GM23338 (cell line): ENCODE measurements around the gene RUNX1. TPM values are rescaled to one million over a fixed set of nuclear protein-coding genes. Genes with fewer than 3 reads are reported as not detected.

Experiments
- ATAC-seq: fragments of 200-7000 bp; cut with Tn5 transposase; 3 replicates; pipeline ENCODE4 v1.9.1; 2020
- DNase-seq: peaks from one replicate; pipeline ENCODE4 v3.0.0-alpha.2; 2015; ENCODE audit warnings: low spot score
- H2AFZ ChIP-seq: fragments of 200-600 bp; sonication (generic); 2 replicates; pipeline ENCODE4 v1.8.0; 2016; ENCODE audit warnings: antibody characterized with exemption, mild to moderate bottlenecking, moderate library complexity
- H3F3A ChIP-seq: fragments of 200-600 bp; sonication (generic); replicated peaks from 2 replicates; pipeline ENCODE4 v1.8.0; 2017; ENCODE audit warnings: antibody characterized with exemption, mixed run types, low read depth
- H3K27ac ChIP-seq: fragments of 200-600 bp; sonication (generic); 2 replicates; pipeline ENCODE4 v1.6.1; 2016; ENCODE audit warnings: low read depth
- H3K27me3 ChIP-seq: fragments of 200-600 bp; sonication (generic); 2 replicates; pipeline ENCODE4 v1.8.0; 2016; ENCODE audit warnings: mild to moderate bottlenecking, mixed run types, moderate library complexity; ENCODE audit not compliant: insufficient read depth
- H3K36me3 ChIP-seq: fragments of 200-600 bp; sonication (generic); 2 replicates; pipeline ENCODE4 v1.8.0; 2016; ENCODE audit warnings: mild to moderate bottlenecking; ENCODE audit not compliant: insufficient read depth
- H3K4me1 ChIP-seq: fragments of 200-600 bp; sonication (generic); 2 replicates; pipeline ENCODE4 v1.8.0; 2016; ENCODE audit warnings: mild to moderate bottlenecking, moderate library complexity; ENCODE audit not compliant: insufficient read depth
- H3K4me2 ChIP-seq: fragments of 200-600 bp; sonication (generic); 2 replicates; pipeline ENCODE4 v1.7.1; 2017; ENCODE audit warnings: mixed run types
- H3K4me3 ChIP-seq: fragments of 200-600 bp; sonication (generic); 2 replicates; pipeline ENCODE4 v1.6.1; 2016; ENCODE audit warnings: mixed run types
- H3K79me2 ChIP-seq: fragments of 200-600 bp; sonication (generic); replicated peaks from 2 replicates; pipeline ENCODE4 v1.8.0; 2017; ENCODE audit warnings: mild to moderate bottlenecking; ENCODE audit not compliant: insufficient read depth
- H3K9me2 ChIP-seq: fragments of 200-600 bp; sonication (generic); 2 replicates; pipeline ENCODE4 v1.8.0; 2017; ENCODE audit not compliant: insufficient read depth
- H4K20me1 ChIP-seq: fragments of 200-600 bp; sonication (generic); replicated peaks from 2 replicates; pipeline ENCODE4 v1.8.0; 2017; ENCODE audit warnings: mild to moderate bottlenecking; ENCODE audit not compliant: insufficient read depth
- H3K27ac Mint-ChIP-seq: 2 replicates; pipeline ENCODE4 v1.8.0; 2020; ENCODE audit warnings: inconsistent platforms, mild to moderate bottlenecking, moderate library complexity, mixed read lengths
- H3K27me3 Mint-ChIP-seq: 3 replicates; pipeline ENCODE4 v1.8.0; 2022; ENCODE audit warnings: low read depth, mild to moderate bottlenecking, moderate library complexity, mixed read lengths, inconsistent platforms; ENCODE audit not compliant: insufficient read depth, poor library complexity
- H3K36me3 Mint-ChIP-seq: 3 replicates; pipeline ENCODE4 v1.8.0; 2021; ENCODE audit warnings: low read depth, mild to moderate bottlenecking, inconsistent platforms, moderate library complexity, mixed read lengths
- H3K4me1 Mint-ChIP-seq: 3 replicates; pipeline ENCODE4 v1.8.0; 2020; ENCODE audit warnings: mild to moderate bottlenecking, inconsistent platforms, mixed read lengths
- H3K4me3 Mint-ChIP-seq: 3 replicates; pipeline ENCODE4 v1.8.0; 2021; ENCODE audit warnings: moderate library complexity, mild to moderate bottlenecking, inconsistent platforms, mixed read lengths
- H3K9me3 Mint-ChIP-seq: 3 replicates; pipeline ENCODE4 v1.8.0; 2020; ENCODE audit warnings: moderate library complexity, mild to moderate bottlenecking, inconsistent platforms, mixed read lengths
- ETS1 ChIP-seq: IDR thresholded peaks from 2 replicates; pipeline ENCODE4 v1.6.1; 2016; ENCODE audit warnings: antibody characterized with exemption
- EZH2 ChIP-seq: fragments of 200-600 bp; sonication (generic); IDR thresholded peaks from one replicate; pipeline ENCODE4 v1.8.0; 2017; ENCODE audit warnings: antibody characterized with exemption, mild to moderate bottlenecking, low read depth; ENCODE audit not compliant: unreplicated experiment
- NANOG ChIP-seq: IDR thresholded peaks from 2 replicates; pipeline ENCODE4 v1.6.1; 2016; ENCODE audit warnings: antibody characterized with exemption, borderline replicate concordance
- POLR2AphosphoS5 ChIP-seq: IDR thresholded peaks from 2 replicates; pipeline ENCODE4 v1.6.1; 2016; ENCODE audit warnings: antibody characterized with exemption, low read depth
- STAT1 ChIP-seq: IDR thresholded peaks from one replicate; pipeline ENCODE4 v1.6.1; 2016; ENCODE audit warnings: antibody characterized with exemption; ENCODE audit not compliant: unreplicated experiment
- ZNF114 ChIP-seq: fragments of 250-450 bp; sonication (Bioruptor Pico); IDR thresholded peaks from 2 replicates; pipeline ENCODE4 v1.5.0; 2020; ENCODE audit warnings: mild to moderate bottlenecking, moderate library complexity
- polyA plus RNA-seq: library from polyadenylated mRNA; unstranded; fragments of >200 nt; fragmentation: Nextera tagmentation; extraction: Ambion mirVana; gene quantifications from 2 replicates; pipeline ENCODE4 v1.2.1, GENCODE V29; 2016
- total RNA-seq: library from RNA; depleted of rRNA; stranded (reverse); fragments of >200 nt; shearing (Covaris generic); gene quantifications from 2 replicates; pipeline ENCODE4 v1.2.3, GENCODE V29; 2014
- TF ChIP-seq, protein P1 (sequence below): fragments of 250-450 bp; sonication (Bioruptor Pico); IDR thresholded peaks from 2 replicates; pipeline ENCODE4 v1.5.0; 2020; ENCODE audit warnings: mild to moderate bottlenecking, moderate library complexity

Gene RUNX1
- total and polyA plus RNA-seq, 2 experiments from 2014 or later: 0.29 to 1.1 TPM

GRCh38 chr21:34971656-34972055 lies 77.4 kb downstream of the RUNX1 start:
- Histone ChIP-seq H3K4me1 (no peaks in the 10 kb centered on the region), H3K79me2 (no peaks in the 10 kb centered on the region), H3K27ac (no peak overlapping the region), H2AFZ (no peak overlapping the region), H3K4me2 (no peak overlapping the region), H3K4me3 (no peak overlapping the region), H4K20me1 (no peaks in the 10 kb centered on the region), H3K9me2 (no peaks in the 10 kb centered on the region), H3K36me3 (no peaks in the 10 kb centered on the region), H3K27me3 (no peaks in the 10 kb centered on the region), H3F3A (no peaks in the 10 kb centered on the region)
- DNase-seq: no peak
- peaks cover 2% of the 10 kb centered on the region for H3K27me3 Mint-ChIP-seq
- H3K36me3 Mint-ChIP-seq: no peaks in the 10 kb centered on the region
- no peak overlapping the region for H3K4me3 Mint-ChIP-seq
- H3K27ac Mint-ChIP-seq: no peak overlapping the region
- TF ChIP-seq, protein P1, sequence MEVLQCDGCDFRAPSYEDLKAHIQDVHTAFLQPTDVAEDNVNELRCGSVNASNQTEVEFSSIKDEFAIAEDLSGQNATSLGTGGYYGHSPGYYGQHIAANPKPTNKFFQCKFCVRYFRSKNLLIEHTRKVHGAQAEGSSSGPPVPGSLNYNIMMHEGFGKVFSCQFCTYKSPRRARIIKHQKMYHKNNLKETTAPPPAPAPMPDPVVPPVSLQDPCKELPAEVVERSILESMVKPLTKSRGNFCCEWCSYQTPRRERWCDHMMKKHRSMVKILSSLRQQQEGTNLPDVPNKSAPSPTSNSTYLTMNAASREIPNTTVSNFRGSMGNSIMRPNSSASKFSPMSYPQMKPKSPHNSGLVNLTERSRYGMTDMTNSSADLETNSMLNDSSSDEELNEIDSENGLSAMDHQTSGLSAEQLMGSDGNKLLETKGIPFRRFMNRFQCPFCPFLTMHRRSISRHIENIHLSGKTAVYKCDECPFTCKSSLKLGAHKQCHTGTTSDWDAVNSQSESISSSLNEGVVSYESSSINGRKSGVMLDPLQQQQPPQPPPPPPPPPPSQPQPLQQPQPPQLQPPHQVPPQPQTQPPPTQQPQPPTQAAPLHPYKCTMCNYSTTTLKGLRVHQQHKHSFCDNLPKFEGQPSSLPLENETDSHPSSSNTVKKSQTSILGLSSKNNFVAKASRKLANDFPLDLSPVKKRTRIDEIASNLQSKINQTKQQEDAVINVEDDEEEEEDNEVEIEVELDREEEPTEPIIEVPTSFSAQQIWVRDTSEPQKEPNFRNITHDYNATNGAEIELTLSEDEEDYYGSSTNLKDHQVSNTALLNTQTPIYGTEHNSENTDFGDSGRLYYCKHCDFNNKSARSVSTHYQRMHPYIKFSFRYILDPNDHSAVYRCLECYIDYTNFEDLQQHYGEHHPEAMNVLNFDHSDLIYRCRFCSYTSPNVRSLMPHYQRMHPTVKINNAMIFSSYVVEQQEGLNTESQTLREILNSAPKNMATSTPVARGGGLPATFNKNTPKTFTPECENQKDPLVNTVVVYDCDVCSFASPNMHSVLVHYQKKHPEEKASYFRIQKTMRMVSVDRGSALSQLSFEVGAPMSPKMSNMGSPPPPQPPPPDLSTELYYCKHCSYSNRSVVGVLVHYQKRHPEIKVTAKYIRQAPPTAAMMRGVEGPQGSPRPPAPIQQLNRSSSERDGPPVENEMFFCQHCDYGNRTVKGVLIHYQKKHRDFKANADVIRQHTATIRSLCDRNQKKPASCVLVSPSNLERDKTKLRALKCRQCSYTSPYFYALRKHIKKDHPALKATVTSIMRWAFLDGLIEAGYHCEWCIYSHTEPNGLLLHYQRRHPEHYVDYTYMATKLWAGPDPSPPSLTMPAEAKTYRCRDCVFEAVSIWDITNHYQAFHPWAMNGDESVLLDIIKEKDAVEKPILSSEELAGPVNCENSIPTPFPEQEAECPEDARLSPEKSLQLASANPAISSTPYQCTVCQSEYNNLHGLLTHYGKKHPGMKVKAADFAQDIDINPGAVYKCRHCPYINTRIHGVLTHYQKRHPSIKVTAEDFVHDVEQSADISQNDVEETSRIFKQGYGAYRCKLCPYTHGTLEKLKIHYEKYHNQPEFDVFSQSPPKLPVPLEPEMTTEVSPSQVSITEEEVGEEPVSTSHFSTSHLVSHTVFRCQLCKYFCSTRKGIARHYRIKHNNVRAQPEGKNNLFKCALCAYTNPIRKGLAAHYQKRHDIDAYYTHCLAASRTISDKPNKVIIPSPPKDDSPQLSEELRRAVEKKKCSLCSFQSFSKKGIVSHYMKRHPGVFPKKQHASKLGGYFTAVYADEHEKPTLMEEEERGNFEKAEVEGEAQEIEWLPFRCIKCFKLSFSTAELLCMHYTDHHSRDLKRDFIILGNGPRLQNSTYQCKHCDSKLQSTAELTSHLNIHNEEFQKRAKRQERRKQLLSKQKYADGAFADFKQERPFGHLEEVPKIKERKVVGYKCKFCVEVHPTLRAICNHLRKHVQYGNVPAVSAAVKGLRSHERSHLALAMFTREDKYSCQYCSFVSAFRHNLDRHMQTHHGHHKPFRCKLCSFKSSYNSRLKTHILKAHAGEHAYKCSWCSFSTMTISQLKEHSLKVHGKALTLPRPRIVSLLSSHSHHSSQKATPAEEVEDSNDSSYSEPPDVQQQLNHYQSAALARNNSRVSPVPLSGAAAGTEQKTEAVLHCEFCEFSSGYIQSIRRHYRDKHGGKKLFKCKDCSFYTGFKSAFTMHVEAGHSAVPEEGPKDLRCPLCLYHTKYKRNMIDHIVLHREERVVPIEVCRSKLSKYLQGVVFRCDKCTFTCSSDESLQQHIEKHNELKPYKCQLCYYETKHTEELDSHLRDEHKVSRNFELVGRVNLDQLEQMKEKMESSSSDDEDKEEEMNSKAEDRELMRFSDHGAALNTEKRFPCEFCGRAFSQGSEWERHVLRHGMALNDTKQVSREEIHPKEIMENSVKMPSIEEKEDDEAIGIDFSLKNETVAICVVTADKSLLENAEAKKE (CRISPR knock-in tag): no peak
- TF ChIP-seq EZH2 (no peak), ETS1 (no peak)
- no peak for ATAC-seq
- peaks cover 9% of the 10 kb centered on the region; the same call in 1 of the 3 replicates for H3K4me1 Mint-ChIP-seq
- no peaks in the 10 kb centered on the region for H3K9me3 Mint-ChIP-seq

DNA sequence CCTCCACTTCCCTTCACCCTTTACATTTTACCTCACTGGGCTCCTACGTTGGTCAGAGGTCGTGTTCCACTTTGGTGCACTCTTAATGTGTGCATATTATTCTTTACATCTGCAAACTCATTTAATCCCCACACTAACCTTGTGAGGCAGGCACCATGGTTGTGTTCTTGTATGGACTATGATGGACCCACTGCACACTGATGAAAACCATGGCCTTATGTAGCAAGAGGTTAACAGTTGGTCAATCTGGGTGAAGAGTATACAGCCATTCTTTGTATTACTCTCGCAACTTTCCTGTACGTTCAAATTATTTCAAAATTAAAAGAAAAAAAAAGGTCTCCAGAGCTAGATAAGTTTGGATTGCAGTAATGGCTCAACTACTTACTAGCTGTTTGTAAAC lies 78.5 kb downstream of the RUNX1 start:
- Histone ChIP-seq H3K79me2 (no peaks in the 10 kb centered on the region), H3K4me3 (no peak overlapping the region), H3K4me2 (no peak overlapping the region), H3K4me1 (no peaks in the 10 kb centered on the region), H4K20me1 (no peaks in the 10 kb centered on the region), H3K9me2 (no peaks in the 10 kb centered on the region), H3K36me3 (no peaks in the 10 kb centered on the region), H3K27ac (no peak overlapping the region), H3K27me3 (no peaks in the 10 kb centered on the region), H3F3A (no peaks in the 10 kb centered on the region), H2AFZ (no peak overlapping the region)
- peaks cover 2% of the 10 kb centered on the region for H3K27me3 Mint-ChIP-seq
- ATAC-seq: no peak
- no peak overlapping the region for H3K27ac Mint-ChIP-seq
- peaks cover 9% of the 10 kb centered on the region; the same call in 1 of the 3 replicates for H3K4me1 Mint-ChIP-seq
- H3K4me3 Mint-ChIP-seq: no peak overlapping the region
- no peaks in the 10 kb centered on the region for H3K9me3 Mint-ChIP-seq
- no peaks in the 10 kb centered on the region for H3K36me3 Mint-ChIP-seq
- DNase-seq: no peak
- TF ChIP-seq ETS1 (no peak), ZNF114 (CRISPR knock-in tag) (no peak), STAT1 (no peak), POLR2AphosphoS5 (no peak), NANOG (no peak)
